Measurements from ENCODE around the gene SRPX.
A peak's percentile ranks its signal among the peaks of the same experiment; 100 is the strongest.

The SRPX gene, protein sequence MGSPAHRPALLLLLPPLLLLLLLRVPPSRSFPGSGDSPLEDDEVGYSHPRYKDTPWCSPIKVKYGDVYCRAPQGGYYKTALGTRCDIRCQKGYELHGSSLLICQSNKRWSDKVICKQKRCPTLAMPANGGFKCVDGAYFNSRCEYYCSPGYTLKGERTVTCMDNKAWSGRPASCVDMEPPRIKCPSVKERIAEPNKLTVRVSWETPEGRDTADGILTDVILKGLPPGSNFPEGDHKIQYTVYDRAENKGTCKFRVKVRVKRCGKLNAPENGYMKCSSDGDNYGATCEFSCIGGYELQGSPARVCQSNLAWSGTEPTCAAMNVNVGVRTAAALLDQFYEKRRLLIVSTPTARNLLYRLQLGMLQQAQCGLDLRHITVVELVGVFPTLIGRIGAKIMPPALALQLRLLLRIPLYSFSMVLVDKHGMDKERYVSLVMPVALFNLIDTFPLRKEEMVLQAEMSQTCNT

DNA sequence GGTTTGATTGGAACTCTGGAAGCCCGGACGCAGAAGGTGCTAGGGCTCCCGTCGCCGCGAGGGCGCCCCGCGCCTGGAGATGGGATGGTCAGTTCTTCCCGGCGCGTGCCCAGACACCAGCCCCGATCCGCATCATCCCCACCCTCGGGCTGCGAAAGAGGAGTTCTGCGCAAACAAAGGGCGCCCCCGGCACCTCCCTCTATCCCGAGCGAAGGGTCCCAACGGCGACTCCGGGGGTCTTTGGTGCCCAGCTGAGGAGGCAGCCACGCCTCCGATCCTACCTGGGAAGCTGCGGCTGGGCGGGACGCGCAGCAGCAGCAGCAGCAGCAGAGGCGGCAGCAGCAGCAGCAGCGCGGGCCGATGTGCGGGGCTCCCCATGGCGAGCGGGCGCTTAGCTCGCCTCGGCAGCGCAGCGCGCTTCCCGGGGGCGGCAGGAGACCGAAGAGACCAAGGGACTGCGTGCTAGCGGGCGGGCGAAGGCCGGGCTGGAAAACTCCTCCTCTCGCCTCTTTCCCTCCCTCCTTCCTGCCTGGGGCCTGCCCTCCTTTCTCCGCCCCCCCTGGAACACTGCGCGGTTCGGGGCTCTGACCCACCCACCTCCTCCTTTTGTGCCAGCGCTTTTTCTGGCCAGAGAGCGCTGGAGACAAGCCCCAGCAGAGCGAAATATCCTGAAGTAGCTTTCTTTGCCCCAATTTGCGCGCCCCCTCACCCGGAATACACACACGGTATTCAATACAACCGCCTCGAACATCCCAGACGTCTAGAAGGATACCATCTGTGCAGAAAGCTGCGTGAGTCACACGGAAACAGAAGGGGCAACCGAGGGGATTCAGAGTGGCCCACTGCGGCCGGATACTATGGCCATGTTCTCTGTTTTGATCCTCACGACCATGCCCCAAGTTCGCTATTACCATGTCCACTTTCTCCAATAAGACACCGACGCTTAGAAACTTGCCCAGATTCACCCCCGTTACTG lies at the start of gene SRPX:
Gene SRPX (minus strand): TSS at position 457 of the 976 bp plus-strand sequence. CDS start 79 bp downstream, at position 378.
- no peak for DNase-seq

DNA sequence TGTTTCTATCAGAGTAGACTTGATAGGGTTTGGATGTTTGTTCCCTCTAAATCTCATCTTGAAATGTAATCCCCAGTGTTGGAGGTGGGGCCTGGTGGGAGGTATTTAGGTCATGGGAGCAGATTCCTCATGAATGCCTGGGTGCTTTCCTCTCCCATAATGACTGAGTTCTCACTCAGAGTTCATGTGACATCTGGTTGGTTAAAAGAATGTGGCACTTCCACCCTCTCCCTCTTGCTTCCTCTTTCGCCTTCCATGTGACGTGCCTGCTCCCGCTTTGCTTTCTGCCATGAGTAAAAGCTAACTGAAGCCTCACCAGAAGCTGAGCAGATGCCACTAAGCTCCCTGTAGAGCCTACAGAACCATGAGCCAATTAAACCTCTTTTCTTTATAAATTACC lies 47.3 kb upstream of the SRPX start:
- DNase-seq: no peak

DNA sequence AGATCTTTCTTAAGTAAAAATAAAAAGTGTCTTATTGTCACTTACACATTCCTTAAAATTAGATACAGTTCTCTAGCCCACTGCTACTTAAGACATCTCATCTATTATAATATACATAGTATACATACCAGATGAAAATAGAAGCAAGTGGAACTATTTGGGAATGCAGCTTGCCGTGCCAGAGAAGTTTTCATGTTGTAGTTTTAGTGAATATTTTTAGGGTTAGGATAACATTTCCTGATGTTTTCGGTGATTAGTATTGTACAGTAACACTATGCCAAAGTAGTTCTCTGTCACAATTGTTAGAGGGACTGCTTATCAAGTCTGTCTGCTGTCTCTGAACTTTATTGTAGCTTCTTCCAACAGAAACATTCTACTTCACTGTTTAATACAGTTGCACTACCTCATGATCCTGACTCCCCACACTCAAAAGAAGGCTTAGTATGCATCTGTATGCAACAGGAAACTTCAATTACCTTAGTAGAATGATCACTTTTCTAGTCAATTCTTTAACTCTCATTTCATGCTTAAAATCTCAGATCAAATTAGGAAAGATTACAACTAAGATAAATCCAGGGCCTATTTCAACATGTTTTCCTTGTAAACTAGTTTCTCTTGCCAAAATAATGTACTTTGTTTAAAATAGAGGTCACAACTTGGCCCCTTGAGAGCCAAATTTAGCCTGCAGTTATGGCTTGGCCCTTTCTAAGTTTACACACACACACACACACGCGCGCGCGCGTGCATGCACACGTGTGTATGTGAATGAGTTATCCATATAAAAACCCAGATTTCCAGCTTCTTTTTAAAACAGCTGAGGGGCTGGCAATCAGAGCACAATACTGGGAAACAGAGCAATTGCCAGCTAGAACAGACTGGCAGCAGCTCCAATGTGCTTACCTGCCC lies 42.3 kb upstream of the SRPX start:
- DNase-seq: no peak

DNA sequence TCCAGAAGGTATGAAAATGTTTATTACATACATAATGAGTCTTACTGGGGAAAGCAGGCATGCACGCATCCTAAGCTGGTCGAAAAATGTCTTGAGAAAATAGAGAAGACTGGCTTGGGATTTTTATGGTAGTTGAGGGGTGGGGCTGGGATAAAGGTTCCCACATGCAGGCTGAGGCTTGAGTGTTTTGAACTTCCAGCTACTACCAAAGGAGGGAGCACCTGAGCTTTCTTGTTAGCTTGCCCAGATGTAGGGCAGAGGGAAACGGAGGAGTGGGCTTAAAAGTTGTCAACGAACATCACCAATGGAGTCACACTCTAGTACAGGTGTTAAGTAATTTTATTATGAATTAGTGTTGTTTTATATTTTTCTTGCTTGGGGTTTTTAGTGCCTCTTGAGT lies 39.6 kb upstream of the SRPX start:
- DNase-seq: peak; percentile 2

DNA sequence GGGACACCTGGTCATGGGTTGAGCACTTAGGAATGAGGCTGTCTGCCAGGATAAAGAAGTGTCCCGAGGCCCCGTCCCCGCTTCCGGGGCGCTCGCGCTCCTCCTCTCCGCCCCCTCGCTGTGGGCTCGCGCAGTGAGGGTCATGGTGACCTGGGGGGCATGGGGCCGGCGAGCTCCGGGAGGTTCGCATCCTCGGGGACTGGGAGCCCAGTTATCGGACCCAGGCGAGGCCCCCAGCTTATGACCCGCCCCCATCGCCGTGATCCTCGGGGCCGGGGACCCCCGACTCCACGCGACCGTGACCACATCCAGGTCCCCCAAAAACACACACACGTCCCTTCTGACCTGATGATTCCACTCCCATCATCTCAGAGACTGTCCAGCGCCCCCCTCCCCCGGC lies 35.3 kb upstream of the SRPX start:
- DNase-seq: no peak

DNA sequence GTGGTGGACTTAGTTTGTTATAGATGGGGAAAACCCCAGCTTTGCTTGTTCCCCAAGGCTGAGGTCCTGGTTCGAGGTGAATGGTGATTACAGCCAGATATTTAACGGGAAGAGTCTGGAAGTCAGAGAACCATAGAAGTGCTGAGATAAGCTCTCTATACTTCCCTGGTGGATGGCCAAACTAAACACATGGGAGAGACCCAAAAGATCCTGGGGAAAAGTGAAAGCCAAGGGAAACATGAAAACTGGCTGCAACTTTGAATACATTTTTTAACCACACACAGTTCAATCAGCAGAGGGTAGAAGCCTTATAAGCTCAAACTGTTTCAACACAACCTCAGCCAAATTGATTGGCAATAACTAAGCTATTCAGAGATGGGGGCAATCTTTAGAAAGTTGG lies 29.3 kb upstream of the SRPX start:
- DNase-seq: no peak

DNA sequence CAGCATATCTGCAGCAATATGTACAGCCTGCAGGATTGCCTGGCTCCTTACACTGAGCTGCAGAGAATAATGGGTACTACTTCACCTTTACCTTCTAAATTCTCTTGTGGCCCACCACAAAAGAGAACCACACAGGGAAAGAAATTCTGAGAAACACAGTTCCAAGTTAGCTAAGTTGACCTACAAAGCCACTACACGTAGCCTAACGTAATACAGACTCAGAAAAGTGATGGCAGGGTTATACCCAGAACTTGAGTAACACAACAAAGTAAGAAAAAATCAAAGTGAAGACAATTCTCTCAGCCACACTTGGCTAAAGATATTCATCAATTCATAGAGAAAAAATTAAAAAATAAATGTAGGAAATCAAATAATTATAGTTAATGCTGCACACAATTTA lies 26.4 kb upstream of the SRPX start:
- no peak for DNase-seq

DNA sequence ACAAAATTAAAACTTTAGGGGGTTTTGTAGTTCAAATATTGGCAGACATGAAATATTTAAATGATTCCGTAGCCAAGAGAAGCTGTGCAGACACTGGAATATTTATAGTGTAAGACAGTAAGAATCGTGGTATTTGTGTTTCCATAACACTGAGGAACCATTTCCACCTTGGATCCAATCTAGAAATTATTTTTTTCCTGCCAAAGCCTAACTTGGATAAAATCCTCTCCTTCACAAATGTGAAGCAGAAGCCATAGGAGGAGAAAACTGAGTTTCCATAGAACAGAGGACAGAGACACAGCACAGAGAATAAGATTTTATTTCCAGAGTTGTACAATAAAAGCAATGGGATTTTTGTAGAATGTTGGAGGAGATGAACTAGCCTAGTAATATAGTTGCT lies 19.9 kb upstream of the SRPX start:
- DNase-seq: no peak

DNA sequence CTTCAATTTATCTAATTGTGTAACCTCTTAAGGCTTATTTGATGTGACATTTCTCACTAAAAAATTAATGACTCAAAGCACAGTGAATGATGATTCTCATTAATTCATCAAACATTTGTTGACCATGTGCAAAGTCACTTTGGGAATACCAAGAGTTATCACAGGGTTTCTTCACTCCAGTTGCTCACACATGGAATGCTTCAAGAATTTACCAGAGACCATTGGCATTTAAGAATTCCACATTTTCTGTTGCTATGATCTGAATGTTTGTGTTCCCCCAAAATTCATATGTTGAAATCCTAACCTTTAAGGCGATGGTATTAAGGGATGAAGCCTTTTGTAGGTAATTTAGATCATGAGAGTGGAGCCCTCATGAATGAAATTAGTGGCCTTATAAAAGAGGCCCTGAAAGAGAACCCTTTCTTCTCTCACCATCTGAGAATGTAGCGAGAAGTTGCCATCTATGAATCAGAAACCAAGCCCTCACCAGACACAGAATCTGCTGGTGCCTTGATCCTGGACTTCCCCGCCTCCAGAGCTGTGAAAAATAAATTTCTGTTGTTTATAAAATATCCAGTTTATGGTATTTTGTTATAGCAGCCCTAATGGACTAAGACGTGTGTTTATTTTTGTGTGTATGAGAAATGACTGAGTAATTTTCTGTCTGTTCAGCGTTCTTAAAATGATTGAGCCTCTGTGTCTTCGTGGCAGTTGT lies 16.4 kb upstream of the SRPX start:
- DNase-seq: no peak

DNA sequence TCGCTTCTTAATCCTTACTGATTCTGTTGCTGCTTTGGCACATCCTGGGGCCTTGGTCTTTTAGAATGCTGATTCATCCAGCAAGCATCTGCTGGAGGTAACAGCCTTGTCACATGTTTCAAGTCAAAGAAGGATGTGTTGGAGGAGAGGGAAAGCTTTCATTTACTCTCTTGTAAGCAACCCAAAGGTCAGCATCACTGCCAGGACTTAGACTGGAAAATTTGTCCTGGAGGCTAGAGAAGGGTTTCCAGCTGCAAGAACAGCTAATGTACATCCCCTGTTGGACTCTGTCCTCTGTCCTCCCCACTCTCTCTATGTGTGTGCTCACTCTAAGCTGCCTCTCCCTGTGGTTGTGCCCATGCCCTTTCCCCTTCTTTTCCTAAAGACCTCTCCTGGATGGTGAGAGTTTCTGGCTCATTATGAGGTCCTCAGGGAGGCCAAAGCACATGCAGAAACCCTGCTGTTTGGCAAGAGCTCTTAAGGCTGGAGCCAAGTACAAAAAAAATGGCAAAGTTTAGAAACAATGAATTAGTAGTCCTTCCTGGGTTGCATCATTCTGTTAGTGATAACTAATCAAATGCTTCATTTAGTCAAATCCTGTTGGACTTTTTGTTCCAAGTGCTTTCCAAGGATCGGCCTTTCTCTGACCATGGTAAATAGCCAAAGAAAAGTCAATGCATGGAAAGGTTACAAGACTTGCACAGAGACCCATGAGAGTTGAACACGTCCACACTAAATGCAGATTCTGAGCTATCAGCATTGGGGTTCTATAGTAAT lies 13.4 kb upstream of the SRPX start:
- no peak for DNase-seq

DNA sequence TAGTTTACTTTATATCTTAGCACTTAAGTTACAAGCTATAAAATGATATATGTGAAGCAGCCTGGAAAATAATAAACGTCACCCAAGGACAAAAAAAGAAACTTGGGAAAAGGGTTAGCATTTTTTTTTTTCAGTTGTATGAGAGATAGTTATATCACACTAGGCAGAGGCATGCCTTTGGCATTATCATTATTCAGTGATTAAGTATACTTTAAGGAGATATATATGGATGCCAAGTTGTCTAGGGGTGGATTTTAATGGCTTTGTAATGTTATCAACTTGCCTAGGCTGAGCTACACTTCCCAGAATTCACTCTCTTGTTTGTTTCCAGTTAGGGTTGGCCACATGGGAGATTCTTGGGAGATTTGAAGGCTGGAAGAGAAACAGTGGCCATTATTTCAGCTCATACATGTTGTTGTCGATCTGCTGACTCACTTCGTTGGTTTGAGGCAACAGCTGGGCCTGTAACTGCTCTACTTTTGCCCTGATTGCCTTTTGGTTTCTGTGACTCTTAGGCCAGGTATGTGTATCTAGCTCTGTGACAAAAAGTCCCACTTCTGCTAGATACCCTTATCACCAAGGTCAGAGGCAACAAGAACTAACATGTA lies 11.5 kb upstream of the SRPX start:
- no peak for DNase-seq

DNA sequence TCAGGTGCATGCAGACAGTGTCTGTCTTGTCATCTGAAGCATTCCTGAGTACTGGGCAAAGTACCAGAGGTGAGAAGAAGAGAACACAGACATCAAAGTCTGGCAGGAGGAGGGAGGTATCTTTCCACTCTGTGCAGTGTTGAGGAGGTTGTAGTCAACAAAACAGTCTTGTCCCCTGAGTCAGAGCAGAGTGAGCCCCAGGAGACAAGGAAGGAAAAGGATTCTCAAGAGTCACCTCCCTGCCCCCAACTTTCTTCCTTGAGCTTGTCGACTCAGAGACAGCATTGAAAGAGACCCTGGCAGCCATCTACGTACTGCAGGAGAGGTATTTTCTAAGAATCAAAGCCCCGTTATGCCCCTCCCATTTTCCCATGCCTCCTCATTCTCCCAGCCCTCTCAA lies 4.4 kb upstream of the SRPX start:
- no peak for DNase-seq

DNA sequence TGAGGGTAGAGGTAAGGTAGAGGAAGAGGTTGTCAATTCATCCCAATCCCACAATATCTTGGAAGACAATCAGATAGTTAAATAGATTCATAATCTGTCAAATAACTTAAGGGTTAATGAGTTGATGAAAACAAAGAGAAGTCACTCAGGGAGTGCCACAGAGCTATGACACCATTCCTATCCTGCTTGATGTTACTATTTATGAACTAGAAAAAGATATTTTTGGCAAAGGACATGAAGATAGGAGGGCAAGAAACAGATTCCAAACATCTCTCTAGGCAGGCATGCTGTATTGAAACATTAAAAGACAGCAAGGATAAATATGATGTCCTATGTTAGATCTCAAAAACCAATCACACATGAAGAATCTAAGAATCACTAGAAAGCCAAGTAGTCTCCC lies 3.5 kb upstream of the SRPX start:
- no peak for DNase-seq

DNA sequence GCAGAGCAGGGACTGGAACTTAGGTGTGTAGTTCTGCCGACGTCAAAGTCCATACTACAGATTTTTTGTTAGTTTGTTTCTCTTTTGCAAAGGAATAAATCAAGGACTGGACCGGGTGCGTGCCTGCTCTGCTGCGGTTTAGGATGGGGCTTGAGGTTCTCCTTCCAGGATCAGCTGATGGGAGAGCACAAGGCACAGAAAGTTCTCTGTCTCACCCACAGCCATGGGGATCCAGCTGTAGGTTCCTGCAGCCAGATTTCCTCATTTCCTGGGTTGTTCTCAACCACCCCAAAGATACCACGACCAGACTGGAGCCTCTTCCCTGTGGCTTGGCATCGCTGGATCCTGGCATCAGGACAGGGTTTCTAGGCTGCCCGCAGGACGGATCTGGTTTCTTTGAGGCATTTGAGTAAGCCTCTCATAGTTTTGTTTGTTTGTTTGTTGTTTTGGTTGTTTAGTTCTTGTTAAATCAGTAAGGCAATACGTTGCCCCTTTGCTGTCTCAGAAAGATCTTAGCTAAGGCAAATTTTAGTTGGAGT lies 789 bp upstream of the SRPX start:
- no peak for DNase-seq

DNA sequence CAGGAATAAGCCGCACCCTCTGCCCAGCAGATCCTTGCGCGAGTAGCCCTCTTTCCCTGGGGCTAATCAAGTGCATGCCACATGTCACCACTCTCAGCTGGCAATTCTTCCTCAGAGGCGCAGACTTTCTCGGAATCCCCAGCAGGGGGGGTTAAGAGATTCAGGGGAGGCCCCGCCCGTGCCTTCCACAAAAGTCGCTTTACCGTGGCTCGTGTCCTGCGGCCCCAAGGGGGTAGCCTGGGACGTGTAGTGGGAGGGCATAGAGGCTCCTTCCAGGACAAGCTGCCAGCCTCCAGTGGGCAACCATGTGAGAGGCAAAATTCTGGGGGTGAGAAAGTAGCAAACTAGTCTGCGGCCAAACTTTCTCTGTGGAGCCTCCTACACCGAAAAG lies 652 bp downstream of the SRPX start:
- DNase-seq: no peak

DNA sequence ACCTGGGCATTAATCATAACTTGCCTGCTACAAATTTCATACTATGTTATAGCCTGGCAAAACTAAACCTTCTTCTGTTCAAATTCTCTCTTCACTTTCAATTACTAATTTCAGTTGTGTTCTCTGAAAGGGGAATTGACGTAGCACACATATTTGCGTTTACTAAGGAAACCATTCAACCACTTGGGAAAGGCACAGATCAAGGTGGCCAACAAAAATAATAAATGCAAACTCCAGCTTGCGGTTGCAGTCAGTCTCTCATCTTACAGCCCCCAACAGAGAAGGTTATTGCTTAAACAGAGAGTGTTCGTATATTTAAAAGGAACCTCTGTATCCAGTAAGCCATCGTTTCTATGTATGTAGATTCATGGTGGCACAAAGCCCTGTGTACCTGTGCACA lies 4.0 kb downstream of the SRPX start:
- DNase-seq: no peak

DNA sequence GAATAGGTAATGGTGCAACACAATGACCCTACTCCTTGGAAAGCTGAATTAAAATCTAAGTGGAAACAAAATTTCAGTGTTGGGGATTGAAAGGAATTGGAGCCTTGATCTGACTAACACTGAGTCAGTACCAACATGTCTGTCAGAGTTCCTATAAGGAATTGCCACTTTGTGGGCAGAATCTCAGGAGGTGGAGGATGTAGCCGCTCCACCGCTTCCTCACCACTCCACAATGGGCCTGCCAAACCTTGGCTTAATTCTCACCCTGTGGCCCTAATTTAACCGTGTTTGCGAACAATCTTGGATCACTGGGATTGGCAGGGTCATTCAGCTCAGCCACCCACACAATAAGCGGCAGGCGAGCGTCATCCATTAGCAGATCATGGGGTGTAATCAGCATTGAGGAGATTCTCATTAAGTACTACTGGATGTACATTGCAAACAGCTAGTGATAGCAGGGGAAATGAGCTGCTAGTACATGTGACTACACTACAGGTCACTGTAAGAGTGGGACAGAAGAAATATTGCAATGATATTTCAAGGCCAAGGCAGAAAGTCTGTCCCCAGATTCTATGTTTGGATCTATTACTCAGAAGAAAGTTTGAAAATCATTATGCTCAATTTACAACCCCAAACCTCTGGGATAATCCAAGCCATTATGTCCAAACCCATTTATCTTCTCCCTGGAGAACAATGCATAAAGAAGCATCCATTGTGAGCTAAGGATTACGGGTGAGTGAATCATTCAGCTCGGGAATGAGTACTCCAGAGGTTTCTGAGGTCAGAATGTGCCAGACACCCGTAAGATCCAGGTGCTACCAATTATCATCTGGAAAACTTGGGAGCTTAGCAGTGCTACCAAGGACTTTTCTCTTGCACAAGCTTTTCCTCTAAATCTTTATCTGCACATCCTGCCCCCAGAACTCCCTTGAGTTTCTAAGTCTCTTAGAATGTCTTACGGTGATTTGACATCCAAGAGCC lies 5.8 kb downstream of the SRPX start:
- no peak for DNase-seq

DNA sequence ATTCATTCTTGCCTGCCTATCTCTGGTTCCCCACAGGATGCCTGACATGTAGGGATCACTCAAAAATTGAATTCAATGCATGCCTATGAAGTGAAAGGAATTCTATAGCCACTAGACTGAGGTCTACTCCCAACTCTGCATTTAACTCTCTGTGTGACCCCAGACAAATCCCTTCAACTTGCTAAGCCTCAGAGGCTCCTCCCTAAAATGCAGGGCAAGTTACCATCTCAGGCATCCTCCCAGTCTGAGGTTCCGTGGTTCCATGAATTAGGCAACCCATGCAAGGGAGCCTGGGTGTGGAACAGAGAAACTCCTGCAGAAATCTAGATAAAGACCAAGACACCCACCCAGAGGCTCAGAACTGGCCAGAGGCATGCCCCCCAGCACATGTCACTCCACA lies 6.6 kb downstream of the SRPX start:
- DNase-seq: no peak

DNA sequence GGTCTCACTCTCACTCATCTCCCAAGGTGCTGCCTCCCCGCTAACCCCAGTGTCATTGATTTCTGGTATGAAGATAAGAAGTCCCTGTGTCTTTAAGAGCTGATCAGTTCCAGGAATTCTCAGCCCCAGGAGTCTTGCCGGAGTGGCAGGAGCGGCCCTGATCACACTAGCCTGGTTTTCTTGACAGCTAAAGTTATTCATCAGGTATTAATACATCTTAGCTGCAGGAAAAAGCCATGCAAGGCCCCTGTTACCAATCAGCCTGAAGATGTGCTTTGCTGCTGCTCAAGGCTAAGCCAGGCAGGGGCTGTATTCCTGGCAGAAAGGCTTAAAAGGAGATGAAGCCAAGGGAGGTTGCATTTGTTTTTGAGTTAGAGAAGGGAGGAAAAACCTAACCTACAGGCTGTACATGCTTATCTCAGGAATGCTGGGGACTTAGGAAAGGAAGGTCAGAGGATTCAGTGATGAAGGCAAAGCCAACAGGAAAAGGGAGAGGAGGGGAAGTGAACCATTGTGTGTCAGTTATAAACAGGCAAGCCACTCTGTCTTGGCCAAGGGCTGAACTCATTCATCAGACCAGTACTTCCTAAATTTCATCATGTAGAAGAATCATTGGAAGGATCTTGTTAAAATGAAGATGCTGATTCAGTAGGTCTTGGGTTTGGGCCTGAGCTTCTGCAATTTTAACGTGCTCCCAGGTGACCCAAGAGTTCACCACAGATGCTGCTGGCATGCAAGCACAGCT lies 8.6 kb downstream of the SRPX start:
- DNase-seq: no peak
